Spleen (tissue), 7 donors: ENCODE data around the gene TP63.

Experiments
- CTCF ChIP-seq, 11 experiments: fragments of 200-600 bp in 7 of 11; fragments of 450-650 bp in 4 of 11; sonication (generic) in 4 of 11; IDR thresholded peaks in 8 of 11; conservative IDR thresholded peaks in 3 of 11; 1 replicate in 7 of 11; 2 replicates in 4 of 11; pipeline versions ENCODE4 v1.4.0 to v1.8.0; 2016 to 2021; ENCODE audit warnings: antibody characterized with exemption in 11 of 11, inconsistent platforms in 4 of 11, mild to moderate bottlenecking in 1 of 11
- POLR2A ChIP-seq, 3 donors: fragments of 450-650 bp; IDR thresholded peaks; one replicate each; pipeline ENCODE4 v1.5.1; 2017; ENCODE audit warnings: antibody characterized with exemption in 3 of 3, mild to moderate bottlenecking in 1 of 3
- donor health status: DM: no; HTN: no; CAD: no; lungs with moderate emphysema.
- donor health status: DM: no; HTN: no; CAD: no.
- donor health status: DM: no; HTN: no; CAD: no.

GRCh38 chr3:189756582-189757078 lies 125.4 kb downstream of the TP63 start:
- TF ChIP-seq CTCF (IDR thresholded peaks at IDR 0.05 in 8 of 11, conservative IDR thresholded peaks at IDR 0.05 in 3 of 11) (no peak), POLR2A (IDR thresholded peaks at IDR 0.05) (no peak)
